Esophagus muscularis mucosa (tissue), 4 donors: ENCODE results near the gene GDF7. TPM values are rescaled to one million over a fixed set of nuclear protein-coding genes. Genes with fewer than 3 reads are reported as not detected.
A peak's percentile ranks its signal among the peaks of the same experiment; 100 is the strongest.

Experiments used
- DNase-seq: peaks from one replicate; pipeline ENCODE4 v3.0.0-alpha.2; 2017; ENCODE audit errors: extremely low spot score
- H3K27ac ChIP-seq, 4 donors: fragments of 200-600 bp; sonication (generic); replicated peaks in 1 of 4; 1 replicate in 3 of 4; 2 replicates in 1 of 4; pipeline ENCODE4 v1.5.1; 2016 to 2019; ENCODE audit warnings: mild to moderate bottlenecking in 1 of 4
- H3K27me3 ChIP-seq, 4 donors: fragments of 200-600 bp; sonication (generic); one replicate each; pipeline versions ENCODE4 v1.5.1 to v1.6.0; 2016 to 2019
- H3K36me3 ChIP-seq, 4 donors: fragments of 200-600 bp; sonication (generic); one replicate each; pipeline ENCODE4 v1.5.1; 2016 to 2019
- H3K4me1 ChIP-seq, 4 donors: fragments of 200-600 bp; sonication (generic); one replicate each; pipeline ENCODE4 v1.5.1; 2016 to 2019
- H3K4me3 ChIP-seq, 4 donors: fragments of 200-600 bp; sonication (generic); 1 replicate in 2 of 4; 2 replicates in 2 of 4; pipeline ENCODE4 v1.5.1; 2016 to 2019; ENCODE audit warnings: mild to moderate bottlenecking in 4 of 4, moderate library complexity in 1 of 4
- H3K9me3 ChIP-seq, 4 donors: fragments of 200-600 bp; sonication (generic); 1 replicate in 3 of 4; 2 replicates in 1 of 4; pipeline ENCODE4 v1.5.1; 2016 to 2019
- CTCF ChIP-seq, 3 experiments: fragments of 200-600 bp in 2 of 3; fragments of 450-650 bp in 1 of 3; sonication (generic) in 2 of 3; IDR thresholded peaks; one replicate each; pipeline ENCODE4 v1.5.1; 2017 to 2019; ENCODE audit warnings: antibody characterized with exemption in 3 of 3, mild to moderate bottlenecking in 2 of 3, moderate library complexity in 1 of 3
- EP300 ChIP-seq: sonication (generic); formaldehyde crosslinking; IDR thresholded peaks from one replicate; pipeline ENCODE4 v1.6.1; 2017; ENCODE audit warnings: antibody characterized with exemption
- POLR2A ChIP-seq: fragments of 450-650 bp; IDR thresholded peaks from one replicate; pipeline ENCODE4 v1.6.1; 2017; ENCODE audit warnings: antibody characterized with exemption, moderate library complexity, mild to moderate bottlenecking, low read depth
- POLR2AphosphoS5 ChIP-seq, 2 donors: sonication (generic); formaldehyde crosslinking; IDR thresholded peaks; one replicate each; pipeline ENCODE4 v1.6.1; 2017; ENCODE audit warnings: antibody characterized with exemption in 2 of 2
- WGBS: methylation state at CpG from one replicate; pipeline ENCODE4 v1.1.5; 2018; 5-methylcytosine and 5-hydroxymethylcytosine counted together
- intact Hi-C: fragments of 100-400 bp; cut with DNase I; formaldehyde crosslinking; loops from one replicate; pipeline ENCODE4 v1.15.1; 2023
- total RNA-seq, 4 donors: library from RNA; depleted of rRNA; stranded (reverse); fragments of >200 nt; gene quantifications; one replicate each; pipeline versions ENCODE4 v1.1.0 to v1.2.1, GENCODE V29; 2016

GDF7 gene
- total RNA-seq, 4 donors from 2014 or later: 2.7 to 10.4 (median 7.4) TPM

DNA sequence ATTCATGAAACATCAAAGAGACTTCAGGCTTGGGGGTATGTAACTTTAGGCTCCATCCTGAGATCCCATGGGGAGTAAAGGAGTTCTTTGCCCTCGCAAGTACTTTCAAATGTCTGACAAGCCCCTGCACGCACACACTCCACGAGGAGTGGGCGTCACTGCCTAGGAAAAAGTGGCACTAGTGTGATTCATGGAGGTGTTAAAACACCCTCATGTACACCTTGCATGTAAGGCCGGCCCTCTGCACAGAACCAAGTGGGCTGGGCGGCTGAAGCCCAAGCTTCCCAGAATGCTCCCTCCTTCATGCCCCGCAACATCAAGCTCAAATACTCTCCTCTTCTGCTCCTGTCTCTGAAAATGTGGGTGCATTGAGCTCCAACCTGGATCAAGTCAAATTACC is 23.9 kb upstream of the GDF7 start:
- Histone ChIP-seq H3K4me1 (peaks cover 32 to 74% (median 69%) of the 10 kb centered on the region in 4 donors), H3K9me3 (no peaks in the 10 kb centered on the region), H3K27me3 (no peaks in the 10 kb centered on the region), H3K36me3 (peaks cover 12 to 76% (median 72%) of the 10 kb centered on the region in 4 donors), H3K27ac (peak overlapping the region; percentile 90 to 98 (median 94)), H3K4me3 (no peak overlapping the region)
- no peak for TF ChIP-seq EP300
- TF ChIP-seq POLR2AphosphoS5 (IDR thresholded peaks at IDR 0.05): no peak
- no peak for TF ChIP-seq CTCF (IDR thresholded peaks at IDR 0.05)
- no peak for TF ChIP-seq POLR2A
- intact Hi-C loops: loop anchor here (5.0 kb wide), 1 partner anchor 246 kb away; no protein-coding TSS in a partner anchor
- 92% methylated on average over 5 of the region's 7 CpGs for whole genome bisulfite sequencing
- no peak for DNase-seq

- 45% methylated on average over 3 of the region's 3 CpGs for WGBS
- peak overlapping the region; percentile 57 to 98 (median 94) for H3K27ac ChIP-seq
- intact Hi-C loops: loop anchor here (5.0 kb wide), 1 partner anchor 247 kb away; no protein-coding TSS in a partner anchor
- peaks cover 12 to 68% (median 65%) of the 10 kb centered on the region in 4 donors for H3K36me3 ChIP-seq
- no peak overlapping the region for H3K4me3 ChIP-seq
- no peaks in the 10 kb centered on the region for H3K27me3 ChIP-seq
- peaks cover 32 to 74% (median 69%) of the 10 kb centered on the region in 4 donors for H3K4me1 ChIP-seq
- no peak for DNase-seq
- no peaks in the 10 kb centered on the region for H3K9me3 ChIP-seq
- no peak for TF ChIP-seq CTCF (IDR thresholded peaks at IDR 0.05)
- TF ChIP-seq POLR2A: no peak
- no peak for TF ChIP-seq POLR2AphosphoS5 (IDR thresholded peaks at IDR 0.05)
- TF ChIP-seq EP300: no peak
These were observed 23.1 kb upstream of the GDF7 start for GRCh38 chr2:20643826-20644225.

DNA sequence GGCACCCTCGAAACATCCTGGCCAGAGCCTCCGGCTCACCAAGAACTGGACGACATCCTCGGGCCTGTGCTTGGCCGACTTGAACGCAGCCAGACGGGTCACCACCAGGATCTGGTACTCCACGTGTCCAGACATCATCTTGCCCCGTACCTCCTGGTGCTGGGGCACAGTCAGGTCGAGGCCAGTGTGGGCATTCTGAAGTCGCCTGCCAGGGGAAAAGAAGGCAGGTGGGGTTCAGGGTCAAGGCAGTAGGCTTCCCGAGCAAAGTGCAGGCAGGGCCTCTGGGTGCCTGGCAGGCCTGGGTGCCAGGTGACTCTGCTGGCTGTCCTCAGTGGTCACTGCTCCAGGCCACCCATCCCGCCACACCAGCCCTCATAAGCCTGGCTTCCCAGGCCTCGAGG is 21.6 kb upstream of the GDF7 start:
- no peak for TF ChIP-seq CTCF (IDR thresholded peaks at IDR 0.05)
- TF ChIP-seq POLR2AphosphoS5 (IDR thresholded peaks at IDR 0.05): no peak
- TF ChIP-seq EP300: no peak
- no peak for TF ChIP-seq POLR2A
- no peak overlapping the region for H3K4me3 ChIP-seq
- no peak for DNase-seq
- peaks cover 43 to 74% (median 69%) of the 10 kb centered on the region in 4 donors for H3K4me1 ChIP-seq
- H3K36me3 ChIP-seq: peaks cover 12 to 56% (median 54%) of the 10 kb centered on the region in 4 donors
- intact Hi-C loops: no loop called here
- peak overlapping the region; percentile 57 to 98 (median 78) for H3K27ac ChIP-seq
- H3K9me3 ChIP-seq: no peaks in the 10 kb centered on the region
- no CpG with 5 or more reads among the region's 14 CpGs for WGBS
- no peaks in the 10 kb centered on the region for H3K27me3 ChIP-seq

- Histone ChIP-seq H3K36me3 (peaks cover 12 to 52% (median 50%) of the 10 kb centered on the region in 4 donors), H3K27ac (peak overlapping the region; percentile 57 to 98 (median 78)), H3K4me1 (peaks cover 43 to 71% (median 67%) of the 10 kb centered on the region in 4 donors), H3K4me3 (no peak overlapping the region), H3K9me3 (no peaks in the 10 kb centered on the region), H3K27me3 (no peaks in the 10 kb centered on the region)
- no peak for TF ChIP-seq CTCF (IDR thresholded peaks at IDR 0.05)
- no peak for TF ChIP-seq POLR2A
- no peak for TF ChIP-seq POLR2AphosphoS5 (IDR thresholded peaks at IDR 0.05)
- TF ChIP-seq EP300: no peak
- DNase-seq: no peak
- intact Hi-C loops: no loop called here
- 78% methylated on average over 10 of the region's 10 CpGs for WGBS
These were observed 21.2 kb upstream of the GDF7 start for GRCh38 chr2:20645761-20646160.

DNA sequence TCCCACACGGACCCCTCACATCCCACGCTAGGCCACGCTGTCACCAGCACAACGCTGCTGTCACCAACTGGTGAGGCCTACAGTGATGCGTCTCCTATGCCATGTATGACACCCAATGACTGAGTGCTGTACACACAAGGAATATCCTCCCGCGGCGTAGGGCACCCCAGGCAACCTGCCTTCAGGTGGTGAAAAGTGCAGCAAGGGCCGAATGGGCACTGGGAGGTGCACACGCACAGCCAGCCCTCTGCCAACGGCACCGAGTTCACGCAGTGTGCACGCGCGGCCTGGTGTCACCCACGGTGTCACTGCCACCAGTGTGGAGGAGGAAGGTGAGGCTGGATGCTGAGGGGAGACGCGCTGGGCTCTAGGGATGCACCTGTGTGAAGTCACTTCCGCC is 20.5 kb upstream of the GDF7 start:
- Histone ChIP-seq H3K4me1 (peaks cover 36 to 67% (median 62%) of the 10 kb centered on the region in 4 donors), H3K27ac (peak overlapping the region; percentile 43 to 98 (median 78)), H3K27me3 (no peaks in the 10 kb centered on the region), H3K9me3 (no peaks in the 10 kb centered on the region), H3K36me3 (peaks cover 12 to 47% (median 44%) of the 10 kb centered on the region in 4 donors), H3K4me3 (no peak overlapping the region)
- no peak for DNase-seq
- intact Hi-C loops: no loop called here
- 88% methylated on average over 20 of the region's 20 CpGs for WGBS
- TF ChIP-seq POLR2A (no peak), CTCF (IDR thresholded peaks at IDR 0.05) (no peak), EP300 (no peak)
